Measurements from ENCODE around the gene TIRAP.
"Not testable (repeated sequence)": the region's sequence is repeated elsewhere in the genome, so short reads cannot be mapped to it uniquely, and the experiment has no call there.

TIRAP gene, protein sequence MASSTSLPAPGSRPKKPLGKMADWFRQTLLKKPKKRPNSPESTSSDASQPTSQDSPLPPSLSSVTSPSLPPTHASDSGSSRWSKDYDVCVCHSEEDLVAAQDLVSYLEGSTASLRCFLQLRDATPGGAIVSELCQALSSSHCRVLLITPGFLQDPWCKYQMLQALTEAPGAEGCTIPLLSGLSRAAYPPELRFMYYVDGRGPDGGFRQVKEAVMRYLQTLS

DNA sequence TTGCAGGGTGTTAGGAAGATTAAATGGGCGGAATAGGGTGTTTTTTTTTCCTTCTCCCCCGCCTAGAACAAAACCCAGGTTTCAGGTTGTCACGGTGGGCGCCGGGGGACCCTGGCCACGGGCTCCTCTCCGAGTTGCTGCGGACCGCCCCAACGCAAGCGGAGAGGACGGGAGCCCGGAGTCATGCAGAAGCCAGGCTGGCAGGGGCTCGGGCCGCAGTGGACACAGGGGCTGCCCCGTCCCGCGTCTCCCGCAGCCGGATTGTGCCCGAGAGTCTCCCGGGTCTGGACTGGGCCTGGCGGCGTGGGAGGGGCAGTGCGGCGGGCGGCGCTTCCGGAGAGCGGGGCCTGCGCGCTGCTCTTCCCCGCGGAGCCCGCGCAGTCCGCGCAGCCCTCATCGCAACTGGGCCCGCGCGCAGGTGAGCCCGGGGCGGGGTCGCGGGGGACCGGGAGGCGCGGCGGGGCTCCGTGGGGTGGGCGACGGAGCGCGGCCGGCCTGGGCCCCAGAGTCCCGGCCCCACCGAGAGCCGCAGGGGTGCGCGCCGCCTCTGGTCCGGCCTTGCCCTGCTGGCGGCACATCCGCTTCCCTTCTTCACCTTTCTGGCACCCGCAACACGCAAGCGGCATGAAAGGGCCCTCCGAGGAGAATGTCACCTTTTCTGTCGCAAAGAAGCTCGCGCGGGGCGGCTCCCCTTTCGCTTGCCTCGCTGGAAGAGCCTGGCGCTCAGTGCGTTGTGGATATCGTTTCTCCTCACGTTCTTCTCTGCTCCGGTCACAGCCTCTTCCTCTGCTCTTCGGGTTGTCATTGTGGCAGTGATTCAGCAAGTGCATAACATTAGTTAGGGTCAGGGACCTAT, at the start of gene TIRAP:
Gene TIRAP (plus strand): TSS at position 358 of the 856 bp plus-strand sequence. CDS start 7,802 bp downstream, outside the sequence.
- peak; percentile 71 for DNase-seq (ENCODE audit: low spot score)
- FAIRE-seq: no peak

DNA sequence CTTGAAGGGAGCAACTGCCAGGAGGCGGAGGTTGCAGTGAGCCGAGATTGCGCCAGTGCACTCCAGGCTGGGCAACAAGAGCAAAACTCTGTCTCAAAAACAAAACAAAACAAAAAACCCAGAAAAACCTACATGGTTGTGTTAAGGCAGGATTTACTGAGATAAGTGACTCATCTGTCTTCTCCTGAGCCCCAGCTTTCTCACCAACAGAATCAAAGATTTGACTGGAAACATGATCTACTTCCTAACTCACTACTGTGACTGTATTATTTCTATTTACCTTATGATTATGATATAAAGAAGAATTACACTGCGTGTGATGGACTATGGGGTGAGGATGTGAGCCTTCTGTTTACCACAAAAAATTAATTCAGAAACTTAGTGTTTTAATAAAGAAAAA, 49.5 kb upstream of the TIRAP start:
- FAIRE-seq (no peak), DNase-seq (ENCODE audit: low spot score) (no peak)

DNA sequence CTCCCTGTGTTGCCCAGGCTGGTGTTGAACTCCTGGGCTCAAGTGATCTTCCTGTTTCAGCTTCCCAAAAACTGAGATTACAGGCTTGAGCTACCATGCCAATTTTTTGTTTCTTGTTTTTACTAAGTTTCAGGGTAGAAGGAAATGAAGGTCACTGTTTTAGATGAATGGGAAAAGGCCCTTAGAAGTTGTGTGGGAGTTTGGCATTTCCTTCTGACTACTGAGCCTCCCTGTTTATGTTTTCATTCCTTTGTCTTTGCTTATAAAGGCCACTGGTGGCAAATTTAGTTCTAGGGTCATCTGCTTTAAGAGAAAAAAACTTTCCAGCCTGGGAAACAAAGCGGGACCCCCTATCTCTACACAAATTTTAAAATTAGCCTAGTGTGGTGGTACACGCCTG, 36.3 kb upstream of the TIRAP start:
- no peak for FAIRE-seq
- DNase-seq (ENCODE audit: low spot score): no peak

DNA sequence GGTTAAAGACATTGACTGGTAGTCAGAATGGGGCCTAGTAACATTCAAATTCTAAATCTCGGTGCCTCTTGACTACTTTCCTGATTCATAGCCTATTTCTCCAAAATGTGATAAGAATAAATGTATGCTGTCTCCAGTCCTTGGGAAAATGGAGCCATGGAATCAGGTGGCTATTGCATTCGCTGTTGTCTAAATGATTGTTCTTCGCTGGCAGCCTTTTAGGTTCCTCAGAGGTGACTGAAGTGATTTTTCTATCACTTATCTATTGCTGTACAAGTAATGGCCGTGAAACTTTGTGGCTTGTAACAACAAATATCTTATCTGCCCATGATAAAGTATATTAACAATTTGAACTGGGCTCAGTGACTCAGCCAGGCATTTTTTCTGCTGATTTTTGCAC, 29.6 kb upstream of the TIRAP start:
- no peak for FAIRE-seq

DNA sequence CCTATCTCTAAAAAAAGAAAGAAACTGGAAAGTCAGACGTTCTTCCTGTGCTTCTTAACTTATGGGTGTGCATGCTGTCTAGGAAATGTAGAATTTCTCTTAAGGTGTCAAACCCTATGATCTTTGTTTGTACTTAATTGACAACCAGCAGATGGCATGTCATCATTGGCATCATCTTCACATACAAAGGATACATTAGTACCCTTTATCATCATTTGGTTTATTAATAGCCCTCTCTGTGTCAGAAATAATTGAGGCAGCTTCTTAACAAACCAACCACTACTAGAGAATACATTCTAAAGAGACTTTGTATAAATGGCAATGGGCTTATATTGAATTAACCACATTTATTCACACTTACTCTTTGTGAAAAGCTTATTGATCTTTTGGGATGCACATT, 28.1 kb upstream of the TIRAP start:
- FAIRE-seq (no peak), DNase-seq (ENCODE audit: low spot score) (no peak)

More for the DNA sequence above, 29.6 kb upstream of the TIRAP start:
- DNase-seq (ENCODE audit: low spot score): no peak

DNA sequence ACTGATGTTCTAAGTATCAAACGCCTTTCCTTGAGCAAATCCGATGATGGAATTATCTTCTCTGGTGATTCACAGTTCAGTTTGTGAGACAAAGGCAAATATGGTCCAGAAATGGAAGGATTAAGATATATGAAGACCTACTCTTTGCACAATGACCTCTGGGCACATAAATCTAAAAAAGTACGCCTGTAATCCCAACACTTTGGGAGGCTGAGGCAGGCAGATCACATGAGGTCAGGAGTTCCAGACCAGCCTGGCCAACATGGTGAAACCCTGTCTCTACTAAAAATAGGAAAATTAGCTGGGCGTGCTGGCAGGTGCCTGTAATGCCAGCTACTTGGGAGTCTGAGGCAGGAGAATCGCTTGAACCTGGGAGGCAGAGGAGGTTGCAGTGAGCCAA, 27.4 kb upstream of the TIRAP start:
- DNase-seq (ENCODE audit: low spot score); FAIRE-seq: not testable (repeated sequence)

DNA sequence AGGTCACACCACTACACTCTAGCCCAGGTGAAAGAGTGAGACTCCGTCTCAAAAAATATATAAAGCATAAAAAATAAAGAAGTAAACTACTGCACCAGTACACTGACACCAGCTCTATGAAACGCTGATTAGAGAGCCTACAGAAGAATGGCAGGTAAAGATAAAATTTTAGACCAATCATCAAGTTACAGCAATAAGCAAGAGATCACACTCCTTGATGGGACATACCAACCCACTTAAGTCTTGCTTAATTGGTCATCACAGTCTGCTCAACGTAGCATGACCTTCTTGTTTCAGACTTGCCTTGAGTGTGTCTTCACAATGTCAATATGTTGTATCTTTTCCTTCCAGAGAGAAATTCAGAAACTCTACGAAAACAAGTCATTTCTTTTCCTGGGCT, 26.7 kb upstream of the TIRAP start:
- DNase-seq (ENCODE audit: low spot score) (no peak), FAIRE-seq (no peak)

DNA sequence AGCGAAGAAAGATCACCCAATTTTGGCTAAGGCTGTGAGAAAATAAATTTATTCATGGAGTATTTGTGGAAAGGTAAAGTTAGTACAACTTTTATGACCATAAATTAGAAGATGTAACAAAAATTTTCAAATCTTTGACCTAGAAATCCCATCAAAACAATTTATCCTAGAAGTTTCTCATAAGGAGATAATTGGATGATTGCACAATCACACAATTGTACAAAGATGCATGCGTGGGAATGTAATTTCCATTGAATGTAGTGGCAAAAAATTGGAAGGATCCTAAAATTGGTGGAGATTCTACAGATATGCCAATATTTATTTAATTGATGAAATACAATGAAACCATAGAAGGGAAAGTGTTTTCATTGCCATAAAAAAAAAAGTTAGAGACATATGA, 25.7 kb upstream of the TIRAP start:
- FAIRE-seq (no peak), DNase-seq (ENCODE audit: low spot score) (no peak)

DNA sequence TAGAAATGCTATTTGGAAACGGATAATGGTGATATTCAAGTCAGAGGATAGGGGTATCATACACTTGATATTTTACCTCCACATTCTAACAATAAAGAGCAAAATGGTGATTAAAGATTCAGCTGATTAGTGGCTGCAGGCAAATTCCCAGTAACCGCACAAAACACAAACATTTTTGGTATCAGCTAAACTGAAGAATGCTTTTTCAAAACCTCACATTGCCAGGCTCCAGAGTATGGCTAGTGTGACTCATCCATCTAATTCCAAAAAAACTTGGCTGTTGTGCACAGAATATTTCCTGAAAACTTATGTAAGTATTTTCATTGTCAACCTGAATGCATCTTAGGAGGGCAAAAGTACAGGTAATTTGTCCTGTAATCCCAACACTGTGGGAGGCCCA, 25.1 kb upstream of the TIRAP start:
- FAIRE-seq: no peak

DNA sequence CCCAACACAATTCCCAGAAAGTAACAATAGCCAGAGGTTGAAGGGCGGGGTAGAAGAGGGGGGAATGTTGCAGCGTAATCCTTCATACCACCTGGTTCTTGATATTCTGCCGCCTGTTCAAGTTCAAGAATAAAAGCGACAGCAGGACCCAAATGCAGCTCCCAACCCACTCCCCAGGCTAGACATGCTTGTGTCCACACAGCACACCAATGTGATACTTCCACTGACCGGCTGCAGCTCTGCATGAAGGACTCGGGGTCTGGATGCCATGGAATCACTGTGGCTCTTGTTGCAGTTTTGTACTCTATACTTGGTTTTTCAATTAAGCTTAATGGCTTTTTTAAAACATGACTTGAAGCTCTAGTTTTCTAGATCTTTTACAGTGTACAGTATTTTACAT, 20.7 kb upstream of the TIRAP start:
- DNase-seq (ENCODE audit: low spot score) (no peak), FAIRE-seq (no peak)

More for the DNA sequence above, 25.1 kb upstream of the TIRAP start:
- DNase-seq (ENCODE audit: low spot score): no peak

DNA sequence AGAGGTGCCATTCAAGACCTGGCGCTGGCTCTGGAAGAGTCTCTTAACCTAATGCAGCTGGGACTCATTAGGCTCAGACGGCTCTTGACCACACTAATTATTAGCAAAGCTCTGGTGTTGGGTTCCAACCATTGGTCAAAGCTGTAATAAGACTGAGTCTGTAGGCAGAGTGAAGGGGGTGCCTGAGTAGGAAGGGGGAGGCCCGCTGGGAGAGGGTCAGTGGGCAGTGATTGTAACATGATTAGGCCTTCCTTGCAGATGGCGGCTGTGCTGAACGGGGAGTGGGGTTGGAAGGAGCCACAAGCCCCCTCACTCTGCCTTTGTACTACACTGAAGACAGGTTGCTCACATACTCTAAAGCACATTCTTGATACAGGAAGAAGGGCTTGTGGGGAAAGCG, 19.4 kb upstream of the TIRAP start:
- FAIRE-seq: no peak
- no peak for DNase-seq (ENCODE audit: low spot score)

DNA sequence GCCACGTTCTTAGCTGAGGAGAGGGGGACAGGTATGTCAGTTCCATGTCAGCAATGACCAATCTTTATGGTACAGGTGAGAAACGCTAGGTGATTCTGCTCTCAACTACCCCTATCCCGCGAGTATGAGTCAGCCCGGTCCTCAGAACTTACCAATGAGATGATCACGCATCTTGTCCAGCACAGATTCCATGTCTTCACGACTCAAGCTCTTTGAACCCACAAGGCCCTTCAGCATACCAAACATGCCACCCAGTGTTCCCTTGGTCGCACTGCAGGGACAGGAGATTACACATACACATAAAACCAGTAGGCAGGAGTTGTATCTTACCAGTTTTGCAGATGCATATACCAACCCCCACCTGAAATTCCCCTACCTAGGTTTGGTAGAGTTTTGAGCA, 17.1 kb upstream of the TIRAP start:
- DNase-seq (ENCODE audit: low spot score): no peak

DNA sequence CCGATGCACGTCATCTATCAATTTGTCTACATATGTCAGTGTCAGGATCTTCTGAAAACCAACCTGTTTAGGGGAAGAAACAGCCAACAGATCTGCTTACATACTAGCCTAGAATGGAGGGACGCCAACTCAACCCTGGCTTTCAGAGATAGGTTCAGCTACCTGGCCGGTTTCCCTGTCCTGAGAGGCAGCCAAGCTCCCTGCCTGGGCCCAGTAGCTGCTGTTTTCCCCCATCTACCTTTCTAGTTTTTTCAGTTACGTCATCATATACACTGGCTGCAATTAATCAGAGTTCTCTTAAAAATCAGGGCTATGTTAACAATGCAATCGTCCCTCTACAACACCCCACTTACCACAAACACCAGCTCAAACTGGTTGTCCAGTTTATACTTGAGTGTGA, 15.2 kb upstream of the TIRAP start:
- FAIRE-seq: no peak
- no peak for DNase-seq (ENCODE audit: low spot score)

More for the DNA sequence above, 17.1 kb upstream of the TIRAP start:
- no peak for FAIRE-seq

DNA sequence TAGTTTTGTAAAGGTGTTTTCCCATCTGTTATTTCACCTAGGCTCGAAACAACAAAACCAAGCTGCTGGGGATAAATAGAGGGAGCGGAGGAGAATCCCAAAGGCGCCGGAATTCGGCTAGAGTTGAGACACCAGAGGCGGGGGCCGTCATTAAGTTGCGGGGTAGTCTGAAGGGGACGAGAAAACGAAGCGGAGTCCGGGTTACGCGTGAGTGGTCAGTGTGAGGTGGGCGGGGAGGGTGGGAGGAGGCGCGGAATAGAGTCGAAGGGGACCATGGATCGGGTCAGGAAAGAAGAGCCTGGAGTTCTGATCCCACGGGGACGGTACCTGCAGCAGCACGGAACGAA, 14.6 kb upstream of the TIRAP start:
- DNase-seq (ENCODE audit: low spot score) (no peak), FAIRE-seq (no peak)

DNA sequence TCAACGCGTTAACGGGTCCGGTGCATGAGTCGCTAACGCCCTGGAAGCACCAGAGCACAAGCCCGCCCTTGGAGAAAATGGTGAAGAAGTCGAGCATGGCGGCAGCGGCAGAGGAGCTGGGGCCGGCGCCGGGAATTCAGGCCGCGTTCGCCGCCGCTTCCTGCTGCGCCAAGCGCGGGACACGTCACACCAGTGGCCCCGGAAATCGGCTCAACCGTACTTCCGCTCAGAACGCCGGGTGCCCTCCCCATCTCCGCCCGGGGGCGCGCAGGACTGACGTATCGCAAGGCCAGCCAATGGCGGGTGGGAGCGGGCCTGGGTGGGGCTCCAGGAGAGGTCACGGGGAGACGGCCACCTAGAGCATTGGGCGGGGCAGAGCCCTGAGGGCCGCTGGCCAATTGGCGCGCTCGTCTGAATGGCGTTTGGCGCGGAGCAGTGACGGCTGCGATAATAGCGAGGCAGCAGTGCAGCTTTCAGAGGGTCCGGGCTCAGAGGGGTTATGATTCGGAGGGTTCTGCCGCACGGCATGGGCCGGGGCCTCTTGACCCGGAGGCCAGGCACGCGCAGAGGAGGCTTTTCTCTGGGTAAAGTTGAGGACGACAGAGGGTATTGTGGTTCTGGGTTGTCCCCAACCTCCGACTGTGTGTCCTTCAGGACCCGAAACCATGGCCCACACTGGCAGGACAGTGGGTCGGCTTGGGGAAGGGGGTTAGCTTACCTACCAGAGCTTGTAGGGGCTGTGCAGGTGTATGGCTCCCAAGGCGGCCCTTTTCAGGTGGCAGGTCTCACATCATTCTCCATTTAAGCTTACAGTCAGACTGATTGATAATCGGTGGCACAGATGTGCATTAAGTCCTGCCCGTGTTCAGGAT, 13.9 kb upstream of the TIRAP start, which contains the start of the genes FOXRED1 and SRPRA:
Gene FOXRED1 (plus strand): TSS at position 447 of the 872 bp plus-strand sequence. CDS start 53 bp downstream, at position 500.
Gene SRPRA (minus strand): TSS at position 188 of the 872 bp plus-strand sequence. CDS start 91 bp downstream, at position 97.
- DNase-seq (ENCODE audit: low spot score): peak; percentile 93
- FAIRE-seq: peak; percentile 74

DNA sequence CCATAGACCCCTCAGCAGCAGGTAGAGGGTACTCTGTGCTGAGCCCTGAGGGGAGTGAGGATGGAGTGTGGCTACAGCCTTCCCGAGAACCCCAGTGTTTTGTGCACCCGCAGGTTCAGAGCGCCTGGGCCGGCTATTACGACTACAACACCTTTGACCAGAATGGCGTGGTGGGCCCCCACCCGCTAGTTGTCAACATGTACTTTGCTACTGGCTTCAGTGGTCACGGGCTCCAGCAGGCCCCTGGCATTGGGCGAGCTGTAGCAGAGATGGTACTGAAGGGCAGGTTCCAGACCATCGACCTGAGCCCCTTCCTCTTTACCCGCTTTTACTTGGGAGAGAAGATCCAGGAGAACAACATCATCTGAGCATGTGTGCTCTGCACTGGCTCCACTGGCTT, 5.6 kb upstream of the TIRAP start:
- FAIRE-seq: no peak
- DNase-seq (ENCODE audit: low spot score): no peak

DNA sequence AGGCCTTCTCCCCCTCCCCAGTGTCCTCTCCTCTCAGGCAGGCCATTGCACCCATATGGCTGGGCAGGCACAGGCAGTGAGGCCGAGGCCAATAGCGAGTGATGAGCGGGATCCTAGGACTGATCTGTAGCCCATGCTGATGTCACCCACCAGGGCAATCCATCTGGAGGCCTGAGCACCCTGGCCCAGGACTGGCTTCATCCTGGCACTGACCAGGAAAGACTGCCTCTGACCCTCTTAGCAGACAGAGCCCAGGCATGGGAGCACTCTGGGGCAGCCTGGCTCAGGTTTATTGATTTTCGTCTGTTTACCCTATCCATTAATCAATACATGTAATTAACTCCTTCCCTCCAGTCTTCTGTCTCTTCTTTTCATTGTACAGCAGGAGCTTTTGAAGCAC, 5.1 kb upstream of the TIRAP start:
- no peak for DNase-seq (ENCODE audit: low spot score)
- FAIRE-seq: no peak

DNA sequence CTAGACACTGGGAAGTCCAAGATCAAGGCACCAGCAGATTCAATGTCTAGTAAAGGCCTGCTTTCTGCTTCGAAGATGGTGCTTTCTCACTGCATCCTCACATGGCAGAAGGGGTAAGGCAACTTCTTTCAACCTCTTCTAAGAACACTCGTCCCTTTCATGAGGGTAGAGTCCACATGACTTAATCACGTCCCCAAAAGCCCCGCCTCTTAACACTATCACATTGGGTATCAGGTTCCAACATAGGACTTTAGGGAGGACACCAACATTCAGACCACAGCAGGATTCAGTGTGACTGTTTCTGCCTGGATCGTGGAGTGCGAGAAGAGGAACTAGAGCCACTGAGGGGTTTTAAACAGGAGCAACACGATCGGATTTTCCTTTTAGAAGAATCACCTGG, 3.7 kb upstream of the TIRAP start:
- no peak for FAIRE-seq
- no peak for DNase-seq (ENCODE audit: low spot score)

DNA sequence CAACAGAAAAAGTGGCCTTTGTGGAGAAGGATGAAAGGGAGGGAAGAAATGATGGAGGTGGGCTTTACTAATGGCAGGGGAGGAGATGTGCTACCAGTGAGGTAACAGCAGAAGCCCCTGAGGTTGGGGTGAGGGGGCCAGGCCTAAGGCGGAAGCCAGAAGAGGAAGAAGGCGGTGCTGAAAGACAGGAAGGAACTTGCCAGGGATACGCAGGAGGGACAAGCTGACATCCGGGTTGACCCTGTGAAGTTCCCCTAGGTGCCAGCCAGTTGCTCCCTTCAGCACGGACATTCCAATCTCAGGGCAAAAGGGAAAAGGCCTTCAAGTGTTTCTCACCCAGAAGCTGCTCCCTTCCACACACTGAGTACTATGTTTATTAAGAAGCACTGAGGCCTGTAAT, 2.3 kb upstream of the TIRAP start:
- DNase-seq (ENCODE audit: low spot score) (no peak), FAIRE-seq (no peak)

DNA sequence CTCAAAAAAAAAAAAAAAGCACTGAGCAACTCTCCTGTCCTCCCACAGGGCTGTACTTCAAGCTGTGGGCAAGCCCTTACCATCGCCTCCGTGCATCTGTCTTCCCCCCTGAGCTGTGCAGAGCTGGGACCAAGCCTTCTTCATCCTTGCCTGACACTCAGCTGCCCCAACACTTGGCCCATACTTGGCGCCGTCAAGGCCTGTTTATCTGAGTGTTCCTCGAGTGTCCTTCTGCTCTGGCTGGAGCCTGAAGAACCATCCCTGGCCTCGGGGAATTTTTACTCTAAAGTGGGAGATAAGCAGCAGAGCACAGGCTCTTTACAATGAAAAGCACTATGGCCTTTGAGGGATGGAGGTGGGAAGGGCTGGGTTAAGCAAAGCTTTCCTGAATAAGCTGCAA, 1.6 kb upstream of the TIRAP start:
- no peak for DNase-seq (ENCODE audit: low spot score)
- FAIRE-seq: no peak

DNA sequence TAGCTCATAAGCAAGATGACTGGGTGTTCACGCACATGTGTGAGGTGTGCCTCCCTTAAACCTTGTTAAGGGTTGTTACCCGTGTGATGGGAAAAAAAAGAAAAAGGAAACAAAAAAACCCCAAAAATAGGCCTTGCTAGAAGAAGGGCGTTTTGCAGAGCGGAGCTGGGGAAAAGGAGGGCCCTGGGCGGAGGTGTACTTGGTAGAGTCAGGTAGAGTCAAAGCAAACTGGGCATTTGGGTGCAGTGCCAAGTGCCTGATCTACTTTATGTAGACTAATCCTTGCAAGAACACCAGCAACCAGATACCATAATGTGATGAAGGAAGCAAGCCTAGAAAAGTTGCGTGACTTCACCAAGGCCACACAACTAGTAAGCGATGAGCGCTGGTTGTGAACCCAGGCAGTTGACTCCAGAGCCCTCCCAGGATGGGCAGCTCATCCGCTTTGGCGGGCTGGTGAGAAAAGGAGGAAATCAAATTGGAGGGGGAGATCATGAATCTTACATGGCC, 1.2 kb upstream of the TIRAP start:
- DNase-seq (ENCODE audit: low spot score): no peak
- no peak for FAIRE-seq

DNA sequence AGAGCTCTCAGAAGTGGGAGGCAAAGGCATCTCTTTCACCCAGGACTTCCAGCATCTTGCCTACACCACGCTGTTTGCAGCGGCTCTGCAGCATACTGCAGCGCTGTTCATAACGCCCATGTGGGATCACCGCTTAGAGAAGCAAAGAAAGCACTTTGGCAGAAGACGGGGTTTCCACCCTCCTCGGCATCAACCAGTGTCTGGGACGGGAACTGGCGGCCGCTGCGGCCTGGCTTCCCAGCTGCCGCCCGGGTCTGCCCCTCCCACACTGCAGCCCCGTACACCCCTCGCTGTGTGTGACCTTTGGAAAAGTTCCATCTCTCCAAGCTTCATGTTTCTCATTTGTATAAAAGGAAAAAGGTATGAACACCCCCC, 545 bp upstream of the TIRAP start:
- DNase-seq (ENCODE audit: low spot score) (no peak), FAIRE-seq (no peak)
